ENCODE results near the gene ZNF217.
"Not testable (repeated sequence)": the region's sequence is repeated elsewhere in the genome, so short reads cannot be mapped to it uniquely, and the experiment has no call there.

ZNF217 gene

GRCh38 chr20:53598140-53599043, 4.8 kb upstream of the ZNF217 start:
- DNase-seq (ENCODE audit: low read depth): no peak

GRCh38 chr20:53597521-53598120, 4.0 kb upstream of the ZNF217 start:
- DNase-seq (ENCODE audit: low read depth): no peak

- DNase-seq (ENCODE audit: low read depth): no peak
These were observed 3.4 kb upstream of the ZNF217 start for GRCh38 chr20:53597030-53597482.

GRCh38 chr20:53596189-53597001, 2.8 kb upstream of the ZNF217 start:
- not testable (repeated sequence) for DNase-seq (ENCODE audit: low read depth)

- not testable (repeated sequence) for DNase-seq (ENCODE audit: low read depth)
These were observed 2.1 kb upstream of the ZNF217 start for GRCh38 chr20:53595742-53596141.

- no peak for DNase-seq (ENCODE audit: low read depth)
These were observed 1.4 kb upstream of the ZNF217 start for GRCh38 chr20:53595018-53595378.

GRCh38 chr20:53594068-53595017, 704 bp upstream of the ZNF217 start:
- peak; percentile 96 for DNase-seq (ENCODE audit: low read depth)

GRCh38 chr20:53592992-53593465, 610 bp downstream of the ZNF217 start:
- no peak for DNase-seq (ENCODE audit: low read depth)

- not testable (repeated sequence) for DNase-seq (ENCODE audit: low read depth)
These were observed 1.1 kb downstream of the ZNF217 start for GRCh38 chr20:53592454-53592991.

- DNase-seq (ENCODE audit: low read depth): not testable (repeated sequence)
These were observed 1.6 kb downstream of the ZNF217 start for GRCh38 chr20:53591941-53592441.

GRCh38 chr20:53591206-53591741, 2.4 kb downstream of the ZNF217 start:
- not testable (repeated sequence) for DNase-seq (ENCODE audit: low read depth)

- DNase-seq (ENCODE audit: low read depth): not testable (repeated sequence)
These were observed 3.0 kb downstream of the ZNF217 start for GRCh38 chr20:53590608-53591007.

- DNase-seq (ENCODE audit: low read depth): not testable (repeated sequence)
These were observed 3.5 kb downstream of the ZNF217 start for GRCh38 chr20:53590122-53590521.

- not testable (repeated sequence) for DNase-seq (ENCODE audit: low read depth)
These were observed 4.1 kb downstream of the ZNF217 start for GRCh38 chr20:53589321-53590065.

- not testable (repeated sequence) for DNase-seq (ENCODE audit: low read depth)
These were observed 6.4 kb downstream of the ZNF217 start for GRCh38 chr20:53587157-53587703.

- DNase-seq (ENCODE audit: low read depth): no peak
These were observed 7.0 kb downstream of the ZNF217 start for GRCh38 chr20:53586640-53587039.

- DNase-seq (ENCODE audit: low read depth): not testable (repeated sequence)
These were observed 7.7 kb downstream of the ZNF217 start for GRCh38 chr20:53585910-53586309.

- not testable (repeated sequence) for DNase-seq (ENCODE audit: low read depth)
These were observed 8.6 kb downstream of the ZNF217 start for GRCh38 chr20:53585004-53585569.

GRCh38 chr20:53584550-53584913, 9.1 kb downstream of the ZNF217 start:
- not testable (repeated sequence) for DNase-seq (ENCODE audit: low read depth)
